IMR-90 (cell line): Measurements from ENCODE around the gene ITGB5. TPM values are rescaled to one million over a fixed set of nuclear protein-coding genes. Genes with fewer than 3 reads are reported as not detected.

Experiments
- ATAC-seq: fragments of 200-7000 bp; cut with Tn5 transposase; 2 replicates; pipeline ENCODE4 v1.9.1; 2020; ENCODE audit warnings: low read depth, mild to moderate bottlenecking, moderate library complexity
- BruUV-seq: library from RNA; stranded (reverse); fragments of 400-500 nt; replicated peaks from 2 replicates; lab custom pipeline; 2021; lab: Mats Ljungman, UMichigan
- CTCF ChIA-PET: fragments of 300-600 bp; formaldehyde crosslinking; extraction: SDS; loops from one replicate; lab custom pipeline; 2021; ENCODE audit warnings: antibody characterized with exemption; lab: Yijun Ruan, JAX
- POLR2A ChIA-PET: fragments of 300-600 bp; sonication (Branson Sonifier 250); formaldehyde crosslinking; loops from one replicate; lab custom pipeline; 2022; ENCODE audit warnings: antibody characterized with exemption; ENCODE audit not compliant: unreplicated experiment; lab: Charles Lee
- DNase-seq: peaks from one replicate; pipeline ENCODE4 v3.0.0; 2013
- H2AFZ ChIP-seq: replicated peaks from 2 replicates; pipeline ENCODE3; 2013; ENCODE audit warnings: low read length, mild to moderate bottlenecking; ENCODE audit not compliant: poor library complexity
- H2AK5ac ChIP-seq: 2 replicates; pipeline ENCODE4 v1.6.1; 2013; ENCODE audit warnings: low read depth, low read length, inconsistent platforms
- H2AK9ac ChIP-seq: replicated peaks from 2 replicates; pipeline ENCODE3; 2013; ENCODE audit warnings: mild to moderate bottlenecking, low read depth, low read length, moderate library complexity; ENCODE audit not compliant: poor library complexity
- H2BK120ac ChIP-seq: 2 replicates; pipeline ENCODE4 v1.6.1; 2013; ENCODE audit warnings: low read depth, low read length, inconsistent platforms
- H2BK15ac ChIP-seq: 3 replicates; pipeline ENCODE4 v1.6.1; 2013; ENCODE audit warnings: low read depth, low read length, inconsistent platforms
- H2BK20ac ChIP-seq: 2 replicates; pipeline ENCODE4 v1.6.1; 2013; ENCODE audit warnings: low read depth, mild to moderate bottlenecking, inconsistent platforms, low read length, moderate library complexity
- H2BK5ac ChIP-seq: 2 replicates; pipeline ENCODE4 v1.6.1; 2013; ENCODE audit warnings: mild to moderate bottlenecking, low read depth, low read length, inconsistent platforms; ENCODE audit not compliant: poor library complexity, severe bottlenecking
- H3K14ac ChIP-seq: replicated peaks from 2 replicates; pipeline ENCODE4 v1.6.1; 2013; ENCODE audit warnings: low read depth, low read length, inconsistent platforms
- H3K18ac ChIP-seq: 2 replicates; pipeline ENCODE4 v1.6.1; 2013; ENCODE audit warnings: low read depth, low read length, control low read depth
- H3K23ac ChIP-seq: 2 replicates; pipeline ENCODE4 v1.6.1; 2013; ENCODE audit warnings: low read depth, low read length, inconsistent platforms
- H3K27ac ChIP-seq: 2 replicates; pipeline ENCODE4 v1.5.1; 2013; ENCODE audit warnings: mild to moderate bottlenecking, control low read depth, low read length; ENCODE audit not compliant: insufficient read depth
- H3K27me3 ChIP-seq: 2 replicates; pipeline ENCODE4 v1.6.1; 2013; ENCODE audit warnings: low read length; ENCODE audit not compliant: control insufficient read depth, insufficient read depth
- H3K36me3 ChIP-seq: 2 replicates; pipeline ENCODE4 v1.6.1; 2013; ENCODE audit warnings: low read length, mixed read lengths; ENCODE audit not compliant: control insufficient read depth, insufficient read depth
- H3K4ac ChIP-seq: 2 replicates; pipeline ENCODE4 v1.6.1; 2013; ENCODE audit warnings: low read depth, low read length, inconsistent platforms
- H3K4me1 ChIP-seq: 2 replicates; pipeline ENCODE4 v1.6.1; 2013; ENCODE audit warnings: low read length, mixed read lengths; ENCODE audit not compliant: control insufficient read depth, insufficient read depth
- H3K4me2 ChIP-seq: 2 replicates; pipeline ENCODE4 v1.6.1; 2013; ENCODE audit warnings: low read depth, mild to moderate bottlenecking, control low read depth, low read length, moderate library complexity
- H3K4me3 ChIP-seq: 2 replicates; pipeline ENCODE4 v1.5.1; 2013; ENCODE audit warnings: low read depth, mild to moderate bottlenecking, control low read depth, low read length, moderate library complexity; ENCODE audit not compliant: insufficient read depth
- H3K56ac ChIP-seq: 2 replicates; pipeline ENCODE4 v1.6.1; 2013; ENCODE audit warnings: low read length, inconsistent platforms; ENCODE audit not compliant: insufficient read depth; ENCODE audit errors: extremely low read depth
- H3K79me1 ChIP-seq, 2 experiments: 2 replicates each; pipeline ENCODE4 v1.6.1; 2013; ENCODE audit warnings: low read length in 2 of 2, inconsistent platforms in 1 of 2, low read depth in 1 of 2
- H3K9ac ChIP-seq: 2 replicates; pipeline ENCODE4 v1.6.1; 2013; ENCODE audit warnings: low read depth, low read length, control low read depth
- H3K9me1 ChIP-seq: 2 replicates; pipeline ENCODE4 v1.6.1; 2013; ENCODE audit warnings: low read length, inconsistent platforms; ENCODE audit not compliant: insufficient read depth
- H3K9me3 ChIP-seq: 2 replicates; pipeline ENCODE4 v1.6.1; 2013; ENCODE audit warnings: low read length; ENCODE audit not compliant: control insufficient read depth, insufficient read depth
- H4K20me1 ChIP-seq: 2 replicates; pipeline ENCODE4 v1.6.1; 2013; ENCODE audit warnings: low read length, inconsistent platforms; ENCODE audit not compliant: insufficient read depth
- H4K5ac ChIP-seq: 2 replicates; pipeline ENCODE4 v1.6.1; 2013; ENCODE audit warnings: mild to moderate bottlenecking, low read depth, low read length, control low read depth
- H4K8ac ChIP-seq, 2 experiments: 2 replicates each; pipeline ENCODE4 v1.6.1; 2013; ENCODE audit warnings: low read depth in 2 of 2, low read length in 2 of 2, control low read depth in 1 of 2, inconsistent platforms in 1 of 2
- H4K91ac ChIP-seq: 2 replicates; pipeline ENCODE4 v1.6.1; 2013; ENCODE audit warnings: low read depth, low read length, inconsistent platforms; ENCODE audit not compliant: insufficient read depth
- BHLHE40 ChIP-seq: fragments of 150-350 bp; IDR thresholded peaks from 2 replicates; pipeline ENCODE4 v1.6.1; 2016; ENCODE audit warnings: mild to moderate bottlenecking, low read depth, low read length
- CEBPB ChIP-seq: IDR thresholded peaks from 2 replicates; pipeline ENCODE4 v1.6.1; 2012; ENCODE audit warnings: low read depth, low read length, improper control_type of control experiment
- CTCF ChIP-seq: conservative IDR thresholded peaks from 2 replicates; pipeline ENCODE4 v1.5.1; 2012; ENCODE audit warnings: mild to moderate bottlenecking, low read depth, low read length, improper control_type of control experiment
- FOS ChIP-seq: fragments of 150-350 bp; IDR thresholded peaks from 2 replicates; pipeline ENCODE4 v1.6.1; 2016; ENCODE audit warnings: low read depth, low read length
- MXI1 ChIP-seq: IDR thresholded peaks from 2 replicates; pipeline ENCODE4 v1.6.1; 2012; ENCODE audit warnings: low read depth, mild to moderate bottlenecking, low read length, moderate library complexity, borderline replicate concordance
- NFE2L2 ChIP-seq: fragments of 150-350 bp; IDR thresholded peaks from 2 replicates; pipeline ENCODE4 v1.6.1; 2016; ENCODE audit warnings: low read depth, mild to moderate bottlenecking, low read length
- POLR2A ChIP-seq: IDR thresholded peaks from 2 replicates; pipeline ENCODE4 v1.6.1; 2012; ENCODE audit warnings: mild to moderate bottlenecking, low read depth, low read length
- RCOR1 ChIP-seq: IDR thresholded peaks from 2 replicates; pipeline ENCODE4 v1.6.1; 2012; ENCODE audit warnings: mild to moderate bottlenecking, low read length, improper control_type of control experiment; ENCODE audit not compliant: insufficient replicate concordance
- WGBS, 2 experiments: methylation state at CpG; one replicate each; pipeline versions ENCODE4 v1.1.5 to v1.1.7; 2013; ENCODE audit warnings: missing lambda C conversion rate in 2 of 2; ENCODE audit not compliant: insufficient read length in 1 of 2; ENCODE audit errors: extremely low coverage in 2 of 2; 5-methylcytosine and 5-hydroxymethylcytosine counted together
- dilution Hi-C: fragments of 300-500 bp; cut with HindIII; formaldehyde crosslinking; loops from one replicate; pipeline ENCODE4 v1.14.3; 2018; ENCODE audit warnings: low sequenced_read_pairs; ENCODE audit not compliant: unreplicated experiment
- in situ Hi-C: fragments of 300-500 bp; cut with MboI; formaldehyde crosslinking; loops from 3 replicates; pipeline ENCODE4 v1.14.3; 2019; ENCODE audit warnings: low sequenced_read_pairs, inconsistent platforms, mixed read lengths
- intact Hi-C: fragments of 100-400 bp; cut with micrococcal nuclease; formaldehyde crosslinking; loops from 2 replicates; pipeline ENCODE4 v1.10.0; 2022
- polyA plus RNA-seq, 3 experiments: library from polyadenylated mRNA; depleted of rRNA; stranded (reverse); fragments of >200 nt; gene quantifications; 2 replicates each; pipeline ENCODE4 v1.2.3, GENCODE V29; 2012; ENCODE audit warnings: low replicate concordance in 1 of 3
- total RNA-seq: library from RNA; depleted of rRNA; stranded (reverse); fragments of >200 nt; gene quantifications from 2 replicates; pipeline ENCODE4 v1.2.3, GENCODE V29; 2012

ITGB5 gene
- total and polyA plus RNA-seq, 2 of the 4 experiments (the other 2 are of a cell fraction), result 85.0 to 101 TPM

GRCh38 chr3:124847051-124847450, 40.1 kb downstream of the ITGB5 start:
- CTCF ChIA-PET, result no interaction called here
- no peak for DNase-seq
- peaks cover 33% of the 10 kb centered on the region for H3K4me1 ChIP-seq

More at GRCh38 chr3:124847051-124847450, 40.1 kb downstream of the ITGB5 start:
- Histone ChIP-seq H4K91ac (no peak overlapping the region), H4K5ac (no peak overlapping the region), H3K9ac (no peak overlapping the region), H3K4me3 (no peak overlapping the region), H3K9me1 (peaks cover 39% of the 10 kb centered on the region), H3K56ac (no peak overlapping the region), H3K23ac (no peak overlapping the region), H3K36me3 (peaks cover 15% of the 10 kb centered on the region), H2BK15ac (no peak overlapping the region), H4K20me1 (peaks cover 4% of the 10 kb centered on the region; the same call in 1 of the 2 replicates), H2BK120ac (no peak overlapping the region; the same call in 1 of the 2 replicates), H3K4ac (no peak overlapping the region), H3K79me1 (peaks cover 31 to 68% of the 10 kb centered on the region in 2 experiments), H2AK5ac (no peak overlapping the region), H2AFZ (no peak overlapping the region), H3K27ac (no peak overlapping the region), H2BK20ac (no peak overlapping the region), H3K27me3 (no peaks in the 10 kb centered on the region), H3K9me3 (no peaks in the 10 kb centered on the region), H3K14ac (no peak overlapping the region), H2AK9ac (no peak overlapping the region), H4K8ac (no peak overlapping the region), H3K4me2 (no peak overlapping the region), H3K18ac (no peak overlapping the region), H2BK5ac (no peak overlapping the region)
- WGBS, 2 experiments, result no CpG with 5 or more reads among the region's 1 CpG
- in situ Hi-C loops (no loop called here), intact Hi-C loops (no loop called here), dilution Hi-C loops (no loop called here)
- no TSS peak for BruUV-seq
- POLR2A ChIA-PET, result no interaction called here
- ATAC-seq, result no peak
- TF ChIP-seq POLR2A (no peak), BHLHE40 (no peak), FOS (no peak), RCOR1 (no peak), CTCF (no peak), NFE2L2 (no peak), MXI1 (no peak), CEBPB (no peak)
